H9 (cell line): Measurements from ENCODE around the gene RAMP3. TPM values are rescaled to one million over a fixed set of nuclear protein-coding genes. Genes with fewer than 3 reads are reported as not detected.

Experiments used
- DNase-seq: peaks from one replicate; pipeline ENCODE4 v3.0.0-alpha.2; 2017
- H2AFZ ChIP-seq: one replicate; pipeline ENCODE4 v1.6.1; 2013; ENCODE audit warnings: mild to moderate bottlenecking, low read length, control low read depth, moderate library complexity
- H2AK5ac ChIP-seq: 2 replicates; pipeline ENCODE4 v1.6.1; 2013; ENCODE audit warnings: low read length, control low read depth, mixed read lengths; ENCODE audit not compliant: insufficient read length
- H2BK120ac ChIP-seq: one replicate; pipeline ENCODE4 v1.6.1; 2013; ENCODE audit warnings: low read depth, mild to moderate bottlenecking, low read length, control low read depth, inconsistent platforms; ENCODE audit not compliant: poor library complexity, severe bottlenecking
- H2BK12ac ChIP-seq: 2 replicates; pipeline ENCODE4 v1.6.1; 2013; ENCODE audit warnings: low read length, control low read depth, mixed read lengths, low read depth; ENCODE audit not compliant: insufficient read length
- H2BK15ac ChIP-seq: 2 replicates; pipeline ENCODE4 v1.6.1; 2013; ENCODE audit warnings: low read depth, low read length, control low read depth
- H2BK20ac ChIP-seq: one replicate; pipeline ENCODE4 v1.6.1; 2013; ENCODE audit warnings: low read depth, mild to moderate bottlenecking, low read length, control low read depth, inconsistent platforms; ENCODE audit not compliant: poor library complexity, severe bottlenecking
- H2BK5ac ChIP-seq: 2 replicates; pipeline ENCODE4 v1.6.1; 2013; ENCODE audit warnings: low read length, control low read depth, mixed read lengths; ENCODE audit not compliant: insufficient read length
- H3K14ac ChIP-seq: 2 replicates; pipeline ENCODE4 v1.6.1; 2013; ENCODE audit warnings: low read length, control low read depth; ENCODE audit not compliant: insufficient read depth
- H3K18ac ChIP-seq: 2 replicates; pipeline ENCODE4 v1.6.1; 2013; ENCODE audit warnings: low read depth, mild to moderate bottlenecking, mixed read lengths, low read length, control low read depth; ENCODE audit not compliant: insufficient read length
- H3K23ac ChIP-seq: 2 replicates; pipeline ENCODE4 v1.6.1; 2013; ENCODE audit warnings: low read length, control low read depth, mixed read lengths, low read depth; ENCODE audit not compliant: insufficient read length
- H3K23me2 ChIP-seq: 2 replicates; pipeline ENCODE4 v1.6.1; 2013; ENCODE audit warnings: low read depth, mild to moderate bottlenecking, mixed read lengths, low read length, control low read depth; ENCODE audit not compliant: insufficient read length, poor library complexity, severe bottlenecking
- H3K27ac ChIP-seq: 2 replicates; pipeline ENCODE4 v1.5.1; 2013; ENCODE audit warnings: low read length, control low read depth, mixed read lengths, low read depth; ENCODE audit not compliant: insufficient read length
- H3K27me3 ChIP-seq: 2 replicates; pipeline ENCODE4 v1.6.1; 2013; ENCODE audit warnings: low read length, control low read depth, inconsistent platforms; ENCODE audit not compliant: insufficient read depth
- H3K4ac ChIP-seq: 2 replicates; pipeline ENCODE4 v1.6.1; 2013; ENCODE audit warnings: low read depth, mild to moderate bottlenecking, control low read depth, inconsistent platforms, low read length, moderate library complexity
- H3K4me1 ChIP-seq: 2 replicates; pipeline ENCODE4 v1.6.1; 2013; ENCODE audit warnings: low read length, control low read depth, inconsistent platforms; ENCODE audit not compliant: insufficient read depth
- H3K4me2 ChIP-seq: 2 replicates; pipeline ENCODE4 v1.6.1; 2013; ENCODE audit warnings: low read length, control low read depth, mixed read lengths; ENCODE audit not compliant: insufficient read length, insufficient read depth
- H3K56ac ChIP-seq: 2 replicates; pipeline ENCODE4 v1.6.1; 2013; ENCODE audit warnings: low read depth, mild to moderate bottlenecking, mixed read lengths, low read length, control low read depth; ENCODE audit not compliant: insufficient read length
- H3K79me1 ChIP-seq: 2 replicates; pipeline ENCODE4 v1.6.1; 2013; ENCODE audit warnings: low read depth, mild to moderate bottlenecking, moderate library complexity, low read length, control low read depth, inconsistent platforms; ENCODE audit not compliant: insufficient read depth, poor library complexity, severe bottlenecking
- H3K79me2 ChIP-seq: 2 replicates; pipeline ENCODE4 v1.6.1; 2013; ENCODE audit warnings: low read length, control low read depth, inconsistent platforms; ENCODE audit not compliant: insufficient read depth
- H3K9ac ChIP-seq: 2 replicates; pipeline ENCODE4 v1.6.1; 2013; ENCODE audit warnings: low read length, control low read depth, mixed read lengths; ENCODE audit not compliant: insufficient read length; ENCODE audit errors: extremely low read depth
- H3K9me3 ChIP-seq: one replicate; pipeline ENCODE4 v1.6.1; 2013; ENCODE audit warnings: low read depth, low read length, inconsistent platforms; ENCODE audit not compliant: control insufficient read depth
- H3T11ph ChIP-seq: one replicate; pipeline ENCODE4 v1.6.1; 2013; ENCODE audit warnings: mild to moderate bottlenecking, low read length, control low read depth, inconsistent platforms
- H4K20me1 ChIP-seq: one replicate; pipeline ENCODE4 v1.6.1; 2013; ENCODE audit not compliant: control insufficient read depth, insufficient read length, insufficient read depth
- H4K5ac ChIP-seq: 2 replicates; pipeline ENCODE4 v1.6.1; 2013; ENCODE audit warnings: low read depth, mild to moderate bottlenecking, mixed read lengths, low read length, control low read depth; ENCODE audit not compliant: insufficient read length
- H4K8ac ChIP-seq: replicated peaks from 2 replicates; pipeline ENCODE4 v1.6.1; 2013; ENCODE audit warnings: low read length, control low read depth, mixed read lengths, low read depth; ENCODE audit not compliant: insufficient read length
- H4K91ac ChIP-seq: 2 replicates; pipeline ENCODE4 v1.6.1; 2013; ENCODE audit warnings: low read depth, mild to moderate bottlenecking, moderate library complexity, mixed read lengths, low read length, control low read depth; ENCODE audit not compliant: insufficient read length
- H3K27ac Mint-ChIP-seq, 3 experiments: 2 replicates in 2 of 3; 3 replicates in 1 of 3; pipeline ENCODE4 v1.8.0; 2020 to 2021; ENCODE audit warnings: mixed read lengths in 3 of 3, mild to moderate bottlenecking in 1 of 3, moderate library complexity in 1 of 3
- H3K27me3 Mint-ChIP-seq: 2 replicates; pipeline ENCODE4 v1.8.0; 2021; ENCODE audit warnings: low read depth, mild to moderate bottlenecking, moderate library complexity, mixed read lengths
- H3K36me3 Mint-ChIP-seq, 3 experiments: 2 replicates in 2 of 3; 3 replicates in 1 of 3; pipeline ENCODE4 v1.8.0; 2020 to 2021; ENCODE audit warnings: low read depth in 3 of 3, mixed read lengths in 3 of 3; ENCODE audit not compliant: insufficient read depth in 1 of 3
- H3K4me1 Mint-ChIP-seq, 2 experiments: 2 replicates each; pipeline ENCODE4 v1.8.0; 2020; ENCODE audit warnings: mixed read lengths in 2 of 2
- H3K4me3 Mint-ChIP-seq, 2 experiments: 2 replicates in 1 of 2; 3 replicates in 1 of 2; pipeline ENCODE4 v1.8.0; 2020 to 2021; ENCODE audit warnings: mild to moderate bottlenecking in 2 of 2, mixed read lengths in 2 of 2, moderate library complexity in 1 of 2
- H3K9me3 Mint-ChIP-seq, 2 experiments: 2 replicates in 1 of 2; 3 replicates in 1 of 2; pipeline ENCODE4 v1.8.0; 2020; ENCODE audit warnings: mild to moderate bottlenecking in 2 of 2, mixed read lengths in 2 of 2, moderate library complexity in 1 of 2
- WGBS: extraction: QIAGEN DNeasy Blood & Tissue Kit; methylation state at CpG from one replicate; pipeline ENCODE4 v1.1.7; 2013; ENCODE audit warnings: missing lambda C conversion rate, low lambda C conversion rate, mixed read lengths; ENCODE audit not compliant: insufficient read length; ENCODE audit errors: extremely low coverage; 5-methylcytosine and 5-hydroxymethylcytosine counted together
- total RNA-seq: library from RNA; stranded (reverse); gene quantifications from 2 replicates; pipeline ENCODE4 v1.2.1, GENCODE V29; 2021
- TF ChIP-seq, protein P1 (sequence below): fragments of 200-600 bp; sonication (generic); conservative IDR thresholded peaks from 3 replicates; pipeline ENCODE4 v1.8.0; 2021; ENCODE audit warnings: antibody characterized with exemption, mild to moderate bottlenecking

RAMP3 gene
- total RNA-seq, 1 experiment from 2014 or later, result 0.63 TPM

DNA sequence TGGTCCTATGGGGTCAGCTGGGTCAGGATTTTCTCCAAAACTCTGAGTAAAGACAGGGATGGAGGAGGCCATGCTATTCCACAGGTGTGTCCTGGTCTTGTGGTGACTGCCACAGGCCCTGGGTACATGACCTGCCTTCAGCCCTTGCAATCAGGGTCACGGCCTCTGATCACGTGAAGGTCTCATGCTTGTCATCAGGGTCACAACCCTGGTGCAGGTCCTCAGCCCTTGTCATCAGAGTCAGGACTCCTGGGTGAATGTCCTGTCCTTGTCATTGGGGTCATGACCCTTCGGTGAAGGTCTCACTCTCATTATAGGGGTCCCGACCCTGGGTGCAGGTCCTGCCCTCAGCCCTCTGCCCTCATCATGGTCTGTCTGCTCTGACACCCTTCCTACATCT, 24.2 kb upstream of the RAMP3 start:
- Histone ChIP-seq H3K27me3 (no peaks in the 10 kb centered on the region), H2BK20ac (no peak overlapping the region), H3K56ac (no peak overlapping the region), H3K9ac (no peak overlapping the region), H3K9me3 (no peaks in the 10 kb centered on the region), H4K8ac (no peak overlapping the region), H3K79me1 (no peaks in the 10 kb centered on the region), H2BK12ac (no peak overlapping the region), H2BK15ac (no peak overlapping the region), H3K4me1 (no peaks in the 10 kb centered on the region), H3K18ac (no peak overlapping the region), H3K4ac (no peak overlapping the region), H3K14ac (no peak overlapping the region), H3K4me2 (no peak overlapping the region), H3K23me2 (no peaks in the 10 kb centered on the region), H2AFZ (no peak overlapping the region), H4K20me1 (no peaks in the 10 kb centered on the region), H3K79me2 (no peaks in the 10 kb centered on the region), H2AK5ac (no peak overlapping the region), H4K91ac (no peak overlapping the region), H4K5ac (no peak overlapping the region), H3K23ac (no peak overlapping the region), H3T11ph (no peak overlapping the region), H2BK5ac (no peak overlapping the region), H2BK120ac (no peak overlapping the region), H3K27ac (no peak overlapping the region)
- Mint-ChIP-seq H3K4me3 (no peak overlapping the region), H3K36me3 (no peaks in the 10 kb centered on the region), H3K27me3 (peaks cover 2% of the 10 kb centered on the region; the same call in 1 of the 2 replicates), H3K9me3 (no peaks in the 10 kb centered on the region), H3K4me1 (peaks cover 6 to 8% of the 10 kb centered on the region in 2 experiments), H3K27ac (no peak overlapping the region)
- no CpG with 5 or more reads among the region's 4 CpGs for WGBS
- no peak for DNase-seq
- TF ChIP-seq, protein P1, sequence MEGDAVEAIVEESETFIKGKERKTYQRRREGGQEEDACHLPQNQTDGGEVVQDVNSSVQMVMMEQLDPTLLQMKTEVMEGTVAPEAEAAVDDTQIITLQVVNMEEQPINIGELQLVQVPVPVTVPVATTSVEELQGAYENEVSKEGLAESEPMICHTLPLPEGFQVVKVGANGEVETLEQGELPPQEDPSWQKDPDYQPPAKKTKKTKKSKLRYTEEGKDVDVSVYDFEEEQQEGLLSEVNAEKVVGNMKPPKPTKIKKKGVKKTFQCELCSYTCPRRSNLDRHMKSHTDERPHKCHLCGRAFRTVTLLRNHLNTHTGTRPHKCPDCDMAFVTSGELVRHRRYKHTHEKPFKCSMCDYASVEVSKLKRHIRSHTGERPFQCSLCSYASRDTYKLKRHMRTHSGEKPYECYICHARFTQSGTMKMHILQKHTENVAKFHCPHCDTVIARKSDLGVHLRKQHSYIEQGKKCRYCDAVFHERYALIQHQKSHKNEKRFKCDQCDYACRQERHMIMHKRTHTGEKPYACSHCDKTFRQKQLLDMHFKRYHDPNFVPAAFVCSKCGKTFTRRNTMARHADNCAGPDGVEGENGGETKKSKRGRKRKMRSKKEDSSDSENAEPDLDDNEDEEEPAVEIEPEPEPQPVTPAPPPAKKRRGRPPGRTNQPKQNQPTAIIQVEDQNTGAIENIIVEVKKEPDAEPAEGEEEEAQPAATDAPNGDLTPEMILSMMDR, result no peak
